Peyer's patch (tissue), 4 donors: ENCODE measurements around the gene ZFHX2. TPM values are rescaled to one million over a fixed set of nuclear protein-coding genes. Genes with fewer than 3 reads are reported as not detected.

Source experiments
- DNase-seq, 3 donors: peaks; one replicate each; pipeline ENCODE4 v3.0.0-alpha.2; 2017 to 2019
- H3K27ac ChIP-seq, 4 donors: fragments of 200-600 bp; sonication (generic); one replicate each; pipeline ENCODE4 v1.5.1; 2016 to 2019
- H3K27me3 ChIP-seq, 2 donors: fragments of 200-600 bp; sonication (generic); one replicate each; pipeline ENCODE4 v1.5.1; 2019
- H3K36me3 ChIP-seq, 3 donors: fragments of 200-600 bp; sonication (generic); one replicate each; pipeline ENCODE4 v1.5.1; 2016 to 2019
- H3K4me1 ChIP-seq, 4 donors: fragments of 200-600 bp; sonication (generic); one replicate each; pipeline ENCODE4 v1.5.1; 2016 to 2019
- H3K4me3 ChIP-seq, 4 donors: fragments of 200-600 bp; sonication (generic); 1 replicate in 3 of 4; 2 replicates in 1 of 4; pipeline ENCODE4 v1.5.1; 2016 to 2019; ENCODE audit warnings: mild to moderate bottlenecking in 1 of 4
- H3K9me3 ChIP-seq, 4 donors: fragments of 200-600 bp; sonication (generic); one replicate each; pipeline ENCODE4 v1.5.1; 2016 to 2019; ENCODE audit warnings: mild to moderate bottlenecking in 1 of 4
- CTCF ChIP-seq, 6 experiments: fragments of 450-650 bp in 4 of 6; fragments of 200-600 bp in 2 of 6; sonication (generic) in 1 of 6; IDR thresholded peaks; one replicate each; pipeline ENCODE4 v1.5.1; 2017 to 2019; ENCODE audit warnings: antibody characterized with exemption in 6 of 6, mild to moderate bottlenecking in 3 of 6, moderate library complexity in 1 of 6
- POLR2A ChIP-seq, 2 donors: fragments of 450-650 bp; IDR thresholded peaks; one replicate each; pipeline ENCODE4 v1.5.1; 2017; ENCODE audit warnings: antibody characterized with exemption in 2 of 2, mild to moderate bottlenecking in 2 of 2, moderate library complexity in 2 of 2
- total RNA-seq, 4 donors: library from RNA; depleted of rRNA; stranded (reverse); fragments of >200 nt; gene quantifications; one replicate each; pipeline ENCODE4 v1.1.0, GENCODE V29; 2016

The ZFHX2 gene
- total RNA-seq, 4 donors from 2014 or later, result 0.53 to 7.4 (median 1.0) TPM

GRCh38 chr14:23536494-23536893 is 15.1 kb downstream of the ZFHX2 start:
- Histone ChIP-seq H3K27ac (no peak overlapping the region), H3K4me1 (no peaks in the 10 kb centered on the region), H3K36me3 (no peaks in the 10 kb centered on the region), H3K4me3 (no peak overlapping the region), H3K9me3 (no peaks in the 10 kb centered on the region), H3K27me3 (no peaks in the 10 kb centered on the region)
- TF ChIP-seq CTCF (IDR thresholded peaks at IDR 0.05) (no peak), POLR2A (IDR thresholded peaks at IDR 0.05) (no peak)
- no peak for DNase-seq

- no peak for DNase-seq
- Histone ChIP-seq H3K9me3 (no peaks in the 10 kb centered on the region), H3K4me1 (no peaks in the 10 kb centered on the region), H3K27ac (no peak overlapping the region), H3K4me3 (no peak overlapping the region), H3K27me3 (no peaks in the 10 kb centered on the region), H3K36me3 (no peaks in the 10 kb centered on the region)
- TF ChIP-seq POLR2A (IDR thresholded peaks at IDR 0.05), result no peak
- TF ChIP-seq CTCF (IDR thresholded peaks at IDR 0.05), result no peak
These were observed 15.6 kb downstream of the ZFHX2 start for GRCh38 chr14:23535943-23536342.

GRCh38 chr14:23533652-23534435 is 17.7 kb downstream of the ZFHX2 start:
- no peaks in the 10 kb centered on the region for H3K4me1 ChIP-seq
- no peak overlapping the region for H3K27ac ChIP-seq
- H3K27me3 ChIP-seq, result no peaks in the 10 kb centered on the region
- no peak overlapping the region for H3K4me3 ChIP-seq
- H3K36me3 ChIP-seq, result no peaks in the 10 kb centered on the region
- TF ChIP-seq POLR2A (IDR thresholded peaks at IDR 0.05) (no peak), CTCF (IDR thresholded peaks at IDR 0.05) (no peak)
- no peaks in the 10 kb centered on the region for H3K9me3 ChIP-seq
- DNase-seq, result no peak

- Histone ChIP-seq H3K27ac (no peak overlapping the region), H3K36me3 (no peaks in the 10 kb centered on the region), H3K9me3 (no peaks in the 10 kb centered on the region), H3K27me3 (no peaks in the 10 kb centered on the region), H3K4me3 (no peak overlapping the region), H3K4me1 (no peaks in the 10 kb centered on the region)
- TF ChIP-seq POLR2A (IDR thresholded peaks at IDR 0.05) (no peak), CTCF (IDR thresholded peaks at IDR 0.05) (no peak)
- no peak for DNase-seq
These were observed 18.9 kb downstream of the ZFHX2 start for GRCh38 chr14:23532658-23533057.

DNA sequence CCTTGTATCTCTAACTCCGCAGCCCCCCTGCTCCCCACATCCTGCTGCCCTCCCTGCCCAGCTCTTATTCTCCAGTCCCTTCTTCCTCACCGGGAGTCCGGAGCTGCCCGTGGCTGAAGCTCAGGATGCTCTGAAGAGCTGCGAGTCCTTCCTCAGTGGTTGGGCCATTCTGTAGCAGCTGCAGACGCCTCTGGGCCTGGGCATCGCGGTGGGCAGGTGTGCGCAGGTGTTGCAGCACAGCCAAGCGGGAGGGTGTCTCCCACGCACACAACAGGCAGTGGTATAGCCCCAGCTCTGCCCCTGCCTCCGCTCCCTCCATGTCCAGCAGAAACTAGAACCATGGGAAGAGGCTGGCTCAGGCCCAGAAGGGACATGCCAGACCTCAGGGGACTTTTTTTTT is 20.2 kb downstream of the ZFHX2 start:
- Histone ChIP-seq H3K9me3 (no peaks in the 10 kb centered on the region), H3K4me3 (no peak overlapping the region), H3K27ac (no peak overlapping the region), H3K36me3 (no peaks in the 10 kb centered on the region), H3K27me3 (no peaks in the 10 kb centered on the region), H3K4me1 (no peaks in the 10 kb centered on the region)
- no peak for TF ChIP-seq CTCF (IDR thresholded peaks at IDR 0.05)
- no peak for TF ChIP-seq POLR2A (IDR thresholded peaks at IDR 0.05)
- DNase-seq, result no peak
